ENCODE data around the gene CDC25A.

- TF ChIP-seq CTCF (conservative IDR thresholded peaks at IDR 0.05; ENCODE audit: low read depth in 2 of 2), result no peak
- no peak for TF ChIP-seq ZNF462 (CRISPR knock-in tag; IDR thresholded peaks at IDR 0.05)
- no peak for TF ChIP-seq EZH2 (IDR thresholded peaks at IDR 0.05; ENCODE audit: low read depth, unreplicated experiment)
- TF ChIP-seq CREB1 (CRISPR knock-in tag; IDR thresholded peaks at IDR 0.05; ENCODE audit: low read depth), result no peak
- no peak for TF ChIP-seq REST (IDR thresholded peaks at IDR 0.05; ENCODE audit: unreplicated experiment)
- TF ChIP-seq POLR2AphosphoS5 (IDR thresholded peaks at IDR 0.05; ENCODE audit: low read depth), result no peak
- TF ChIP-seq ZNF331 (CRISPR knock-in tag; IDR thresholded peaks at IDR 0.05; ENCODE audit: low read depth), result no peak
- TF ChIP-seq EZH2phosphoT487 (IDR thresholded peaks at IDR 0.05; ENCODE audit: unreplicated experiment), result no peak
- no peak for TF ChIP-seq JUNB (IDR thresholded peaks at IDR 0.05; ENCODE audit: unreplicated experiment)
- TF ChIP-seq NANOG (IDR thresholded peaks at IDR 0.05; ENCODE audit: borderline replicate concordance), result no peak
- no peak for TF ChIP-seq ETS1 (IDR thresholded peaks at IDR 0.05)
Observed at GRCh38 chr3:48225587-48225986, 37.4 kb upstream of the CDC25A start.

Data from GM23338 (cell line).